Activated CD4-positive, alpha-beta T cell treated with anti-CD3 and anti-CD28 coated beads, Interleukin-2, amount 50 U/mL, for 24 hours (primary cell): ENCODE data around the gene DOC2B.
"Not testable (repeated sequence)": the region's sequence is repeated elsewhere in the genome, so short reads cannot be mapped to it uniquely, and the experiment has no call there.

Source experiments
- DNase-seq, 2 donors: peaks; one replicate each; pipeline ENCODE4 v3.0.0-alpha.2; 2020; ENCODE audit warnings: low read depth in 1 of 2, low spot score in 1 of 2

The DOC2B gene

DNA sequence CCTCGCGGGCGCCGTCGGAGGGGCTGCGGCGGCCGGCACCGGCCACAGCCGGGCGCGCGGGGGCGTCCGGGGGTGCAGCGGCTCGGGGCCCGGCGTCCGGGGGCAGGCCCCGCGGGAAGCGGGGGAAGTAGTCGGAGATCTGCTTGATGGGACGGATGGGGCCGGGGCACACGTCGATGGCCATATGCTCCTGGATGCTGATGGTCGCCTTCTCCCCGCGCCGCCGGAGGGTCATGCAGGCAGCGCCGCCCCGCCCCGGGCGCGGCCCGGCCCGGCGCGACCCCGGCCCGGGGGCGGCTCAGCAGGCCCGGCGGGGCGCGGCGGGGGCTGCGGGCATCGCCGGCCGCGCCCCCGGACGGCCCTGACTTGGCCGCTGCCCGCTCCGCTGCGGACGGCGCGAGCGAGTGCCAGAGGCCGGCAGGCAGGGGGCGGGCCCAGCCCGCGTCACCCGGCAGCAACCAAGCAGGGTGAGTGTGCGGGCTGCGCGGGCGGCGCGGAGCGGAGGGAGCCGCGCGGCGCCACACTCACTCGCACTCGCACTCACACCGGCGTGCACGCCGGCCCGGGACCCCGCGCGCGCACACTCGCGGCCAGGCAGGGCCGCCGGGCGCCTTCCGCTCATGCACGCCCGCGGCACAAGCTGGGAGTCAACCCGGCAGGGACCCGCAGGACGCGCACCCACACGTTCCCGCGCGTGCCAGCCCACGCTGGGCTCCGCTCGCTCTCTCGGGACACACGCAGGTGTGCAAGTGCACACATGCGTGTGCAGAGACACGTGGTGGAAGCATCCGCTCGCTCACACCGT, at the start of gene DOC2B:
DOC2B (minus strand) TSS at position 406 of the 805 bp plus-strand sequence; CDS start at position 235, 171 bp downstream.
- DNase-seq, result no peak

DNA sequence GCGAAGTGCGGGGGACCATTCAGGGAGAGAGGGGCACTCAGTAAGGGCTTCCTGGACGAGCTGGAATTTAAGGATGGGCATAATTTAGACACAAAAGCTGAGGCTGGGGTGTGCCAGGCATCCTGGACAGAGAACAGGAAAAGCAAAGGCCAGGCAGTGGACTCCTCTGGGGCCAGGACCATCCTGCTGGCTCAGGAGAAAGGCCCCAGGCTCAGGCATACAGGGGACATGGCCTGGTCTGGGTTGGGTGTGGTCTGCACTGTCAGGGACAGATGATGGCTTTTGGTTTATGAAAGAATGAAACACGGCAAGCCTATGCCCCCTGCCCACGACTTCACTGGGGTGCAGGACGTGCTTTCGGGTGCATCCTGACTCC, 48.9 kb upstream of the DOC2B start:
- DNase-seq, result no peak

DNA sequence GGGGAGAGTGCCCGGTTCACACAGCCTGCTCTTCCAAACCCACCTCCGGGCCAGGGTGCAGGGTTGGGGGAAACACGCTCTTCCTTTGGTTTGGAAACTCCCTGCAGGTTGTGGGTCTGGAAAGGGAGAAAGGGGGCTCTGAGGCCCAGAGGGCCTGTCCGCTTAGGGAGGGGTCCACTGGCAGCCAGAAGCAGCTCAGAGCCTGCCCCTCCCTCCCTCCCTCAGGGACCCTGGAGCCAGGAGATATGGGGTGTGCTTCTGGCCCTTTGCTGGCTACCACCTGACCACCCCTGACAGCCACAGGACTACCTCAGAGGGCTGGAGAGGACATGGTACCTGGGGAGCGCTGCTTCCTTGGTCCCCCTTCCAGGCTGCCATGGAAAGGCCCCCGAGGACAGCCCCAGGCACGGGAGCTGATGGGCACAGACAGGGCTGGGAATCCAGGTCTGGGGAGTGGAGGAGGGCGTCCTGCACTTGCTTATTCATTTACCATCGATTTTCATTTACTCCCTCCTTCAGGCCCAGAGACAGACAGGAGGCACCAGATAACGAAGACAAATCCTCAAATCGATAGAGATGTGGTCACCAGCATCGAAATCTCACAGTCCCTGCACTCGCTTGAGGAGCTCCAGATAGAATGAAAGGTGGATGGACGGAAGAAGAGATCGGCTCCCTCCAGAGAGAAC, 48.4 kb upstream of the DOC2B start:
- DNase-seq, result no peak

DNA sequence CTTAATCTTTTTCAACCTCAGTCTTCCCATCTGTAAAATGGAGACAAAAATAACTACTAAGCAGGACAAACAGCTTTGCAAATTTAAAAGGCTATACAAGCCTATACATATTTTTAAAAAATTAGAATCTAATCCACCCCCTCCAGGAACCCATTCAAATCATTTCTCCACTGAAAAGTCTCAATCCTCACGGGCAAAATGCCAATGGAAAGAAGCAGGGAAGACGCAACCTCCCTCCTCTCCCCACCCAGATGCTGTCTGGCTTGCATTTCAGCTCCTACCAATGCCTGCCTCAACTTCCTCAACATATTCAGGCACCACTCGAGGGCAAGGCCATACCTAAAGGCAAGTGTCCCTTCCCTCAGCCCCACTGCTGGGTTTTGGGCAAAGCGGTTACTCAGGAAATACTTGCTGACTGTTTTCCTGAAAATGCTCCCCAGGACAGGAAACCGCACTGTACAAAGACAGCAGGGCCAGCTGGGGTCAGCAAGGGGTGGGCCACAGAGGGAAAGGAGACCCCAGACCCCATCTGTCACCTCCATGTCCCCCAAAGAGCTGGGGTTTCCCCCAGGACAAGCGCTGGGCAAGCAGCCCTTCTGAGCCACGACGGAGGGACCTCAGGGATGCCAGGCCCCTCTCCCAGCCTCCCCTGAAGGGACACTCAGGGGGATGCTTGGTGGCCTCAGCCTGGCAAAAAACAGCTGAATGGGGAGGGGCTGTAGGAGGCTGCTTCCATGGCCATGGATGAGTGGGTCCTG, 47.7 kb upstream of the DOC2B start:
- no peak for DNase-seq

DNA sequence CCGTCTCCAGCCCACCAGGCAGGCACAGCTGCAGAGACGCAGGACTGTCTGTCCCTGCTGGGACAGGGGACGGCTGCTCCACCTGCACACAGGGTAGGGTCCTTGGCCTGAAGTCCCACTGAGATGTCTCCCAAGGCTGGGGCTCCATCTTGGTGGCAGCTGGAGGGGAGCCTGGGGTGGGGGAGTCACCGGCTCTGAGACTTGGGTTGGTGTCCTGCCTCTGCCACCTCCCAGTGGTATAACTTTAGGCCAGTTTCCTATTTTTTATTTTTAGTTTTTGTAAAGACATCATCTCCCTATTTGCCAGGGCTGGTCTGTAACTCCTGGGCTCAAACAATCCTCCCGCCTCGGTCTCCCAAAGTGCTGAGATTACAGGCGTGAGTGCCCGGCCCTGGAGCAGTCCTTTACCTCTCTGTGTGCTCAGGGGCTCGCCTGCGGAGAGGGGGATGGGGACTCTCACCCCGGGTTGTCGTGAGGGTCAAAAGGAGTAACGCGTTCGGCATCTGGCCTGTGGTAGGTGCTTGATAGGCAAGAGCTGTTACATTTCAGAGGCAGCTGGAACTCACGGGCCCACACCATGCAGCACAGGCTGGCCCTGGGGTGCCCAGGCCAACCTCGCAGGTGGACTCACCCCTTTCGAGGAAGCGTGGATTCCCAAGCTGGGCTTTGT, 46.6 kb upstream of the DOC2B start:
- no peak for DNase-seq

DNA sequence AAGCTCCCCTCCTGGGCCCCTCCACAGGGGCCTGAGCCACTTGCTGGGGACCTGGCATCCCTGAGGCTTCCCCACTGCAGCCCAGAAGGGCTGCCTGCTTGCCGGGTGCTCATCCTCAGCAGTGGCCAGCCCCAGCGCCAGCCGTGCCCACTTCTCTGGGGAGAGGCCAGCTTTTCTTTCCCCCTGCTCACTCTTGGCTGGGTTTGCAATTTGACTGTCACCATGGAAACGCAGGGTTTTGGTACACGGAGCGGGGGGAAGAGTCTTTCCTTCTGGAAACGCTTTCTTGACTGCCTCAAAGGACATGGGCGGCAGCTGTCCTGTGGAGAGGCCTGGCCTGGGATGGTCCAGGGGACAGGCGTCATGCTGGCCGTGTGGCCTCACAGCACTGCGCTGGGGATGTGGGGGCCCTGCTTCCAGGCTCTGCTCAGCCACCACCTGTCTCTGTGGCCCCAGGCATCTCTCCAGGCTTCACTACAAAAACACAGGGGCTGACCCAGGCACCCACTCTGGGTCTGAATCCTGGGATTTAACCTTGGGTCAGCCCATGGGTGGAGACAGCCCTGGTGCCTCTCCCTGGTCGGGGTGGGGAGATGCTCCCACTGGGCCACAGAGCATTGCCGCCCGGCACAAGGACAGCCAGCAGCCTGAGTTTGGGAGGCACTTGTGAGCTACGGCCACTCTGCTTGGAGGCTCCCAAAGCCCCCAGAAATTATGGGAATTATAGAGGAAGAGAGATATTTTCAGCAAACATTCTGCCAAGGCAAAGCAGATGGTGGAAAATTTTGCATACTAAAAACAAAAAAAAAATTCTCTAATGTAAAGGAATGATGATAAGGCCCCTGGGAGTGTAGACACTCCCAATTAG, 45.9 kb upstream of the DOC2B start:
- no peak for DNase-seq

DNA sequence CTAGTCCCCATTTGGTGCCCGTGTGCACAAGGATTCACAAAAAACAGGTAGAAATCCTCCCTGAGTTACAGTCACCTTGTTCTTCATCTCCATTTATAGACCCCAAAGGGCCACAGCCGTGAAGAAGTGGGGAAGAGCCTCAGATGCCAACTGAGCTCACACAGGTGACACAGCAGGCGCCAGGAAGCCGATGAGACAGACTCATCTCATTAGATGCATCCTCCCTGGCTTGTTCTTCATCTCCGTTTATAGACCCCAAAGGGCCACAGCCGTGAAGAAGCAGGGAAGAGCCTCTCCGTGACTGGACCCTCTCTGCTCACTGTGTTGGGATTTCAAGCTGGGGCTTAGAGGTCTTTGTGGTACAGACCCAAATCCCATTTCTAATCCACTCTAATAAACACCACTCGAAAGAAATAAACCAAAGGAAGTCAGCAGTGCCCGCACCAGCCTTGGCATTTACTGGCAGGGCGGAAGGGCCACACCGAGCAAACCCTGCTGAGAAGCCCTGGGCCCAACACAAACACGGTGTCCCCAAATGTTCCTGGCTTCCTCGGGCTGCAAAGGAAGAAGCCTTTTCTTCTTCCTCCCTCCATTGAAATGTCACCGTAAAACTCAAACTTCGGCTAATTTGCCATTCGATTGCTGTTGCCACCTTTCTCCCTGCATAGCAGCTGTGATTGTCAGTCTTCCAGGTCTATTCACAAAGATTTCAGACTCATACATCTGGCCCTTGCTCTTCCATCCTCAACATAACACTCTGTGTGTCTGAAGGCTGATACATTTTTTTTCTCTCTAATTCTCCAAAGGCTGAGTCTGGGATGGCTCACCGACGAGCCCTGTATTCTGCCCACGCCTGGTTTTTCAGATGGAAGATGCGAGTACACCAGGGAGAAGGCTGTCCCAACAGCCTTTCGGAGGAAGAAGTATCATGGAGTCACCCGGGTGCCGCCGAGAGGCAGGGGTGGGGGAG, 44.9 kb upstream of the DOC2B start:
- no peak for DNase-seq

DNA sequence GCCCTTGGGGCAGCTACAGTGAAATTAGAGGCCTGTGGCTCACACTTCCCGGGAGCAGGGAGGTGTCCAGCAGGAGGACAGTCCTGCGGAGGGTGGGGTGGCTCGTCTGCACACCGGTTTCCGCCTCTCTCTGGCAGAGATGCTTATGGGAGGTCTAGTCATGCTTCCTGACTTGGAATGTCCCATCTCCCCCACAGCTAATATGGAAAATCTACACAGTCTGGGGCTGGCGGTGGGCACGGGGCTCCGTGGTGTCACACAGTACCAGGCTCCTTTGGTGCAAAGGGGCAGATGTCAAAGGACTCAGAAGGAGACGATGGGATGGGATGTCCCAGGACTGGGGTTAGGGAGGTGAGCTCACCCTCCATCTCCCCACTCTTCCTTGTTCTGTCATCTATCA, 44.1 kb upstream of the DOC2B start:
- no peak for DNase-seq

DNA sequence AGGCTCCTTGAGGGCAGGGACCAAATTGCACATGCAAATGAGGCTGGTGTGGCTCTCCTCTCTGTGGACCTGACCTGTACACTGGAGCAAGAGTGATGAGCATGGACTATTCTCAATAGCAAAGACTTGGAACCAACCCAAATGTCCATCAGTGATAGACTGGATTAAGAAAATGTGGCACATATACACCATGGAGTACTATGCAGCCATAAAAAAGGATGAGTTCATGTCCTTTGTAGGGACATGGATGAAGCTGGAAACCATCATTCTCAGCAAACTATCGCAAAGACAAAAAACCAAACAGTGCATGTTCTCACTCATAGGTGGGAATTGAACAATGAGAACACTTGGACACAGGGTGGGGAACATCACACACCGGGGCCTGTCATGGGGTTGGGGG, 43.1 kb upstream of the DOC2B start:
- not testable (repeated sequence) for DNase-seq

DNA sequence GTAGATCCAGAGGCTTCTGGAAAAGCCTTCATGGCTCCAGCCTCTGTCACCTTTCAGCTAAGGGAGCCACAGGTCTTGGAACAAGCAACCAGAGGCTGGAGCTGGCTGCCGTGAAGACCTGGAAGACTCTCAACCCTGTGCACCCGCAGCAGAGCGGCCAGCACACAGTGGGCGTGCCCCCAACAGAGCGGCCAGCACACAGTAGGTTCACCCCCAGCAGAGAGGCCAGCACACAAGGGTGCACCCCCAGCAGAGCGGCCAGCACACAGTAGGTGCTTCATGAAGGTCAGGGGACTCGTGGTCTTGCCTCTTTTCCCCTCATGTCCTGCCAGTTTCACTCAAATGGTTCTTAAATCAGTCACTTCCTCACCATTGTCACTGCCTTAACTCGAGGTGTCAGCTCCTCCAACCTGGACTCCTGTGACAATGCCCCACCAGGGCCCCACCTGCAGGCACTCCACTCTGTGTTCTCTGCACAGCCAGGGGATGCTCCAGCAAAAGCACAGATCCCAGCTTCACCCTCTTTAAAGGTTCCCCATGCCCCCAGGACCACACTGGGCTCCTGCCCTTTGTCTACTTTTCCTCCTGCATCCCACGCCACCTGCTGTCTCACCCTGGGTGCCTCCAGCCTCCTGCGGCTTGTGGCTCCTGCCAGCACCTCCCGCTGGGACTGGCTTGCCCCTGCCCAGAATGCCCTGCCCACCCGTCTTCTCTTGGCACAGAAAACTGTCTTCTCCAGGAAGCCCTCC, 42.4 kb upstream of the DOC2B start:
- DNase-seq, result no peak

DNA sequence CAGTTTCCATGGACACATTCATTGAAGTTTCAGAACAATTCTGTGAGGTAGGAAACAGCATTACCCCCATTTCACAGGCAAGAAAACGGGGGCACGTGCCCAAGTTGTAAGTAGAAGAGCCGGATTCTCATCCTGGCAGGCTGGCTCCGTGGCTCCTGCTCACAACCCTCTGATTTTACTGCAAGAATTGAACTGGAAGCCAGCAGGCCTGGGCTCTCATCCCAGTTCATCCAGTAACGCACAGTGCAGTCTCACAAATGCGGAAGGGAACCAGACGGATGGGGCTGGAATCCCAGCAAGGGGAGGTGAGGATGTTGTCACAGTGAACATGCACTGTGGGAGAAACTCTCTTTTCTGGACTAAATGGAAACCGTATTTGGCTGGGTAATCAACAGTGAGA, 40.7 kb upstream of the DOC2B start:
- DNase-seq, result no peak

DNA sequence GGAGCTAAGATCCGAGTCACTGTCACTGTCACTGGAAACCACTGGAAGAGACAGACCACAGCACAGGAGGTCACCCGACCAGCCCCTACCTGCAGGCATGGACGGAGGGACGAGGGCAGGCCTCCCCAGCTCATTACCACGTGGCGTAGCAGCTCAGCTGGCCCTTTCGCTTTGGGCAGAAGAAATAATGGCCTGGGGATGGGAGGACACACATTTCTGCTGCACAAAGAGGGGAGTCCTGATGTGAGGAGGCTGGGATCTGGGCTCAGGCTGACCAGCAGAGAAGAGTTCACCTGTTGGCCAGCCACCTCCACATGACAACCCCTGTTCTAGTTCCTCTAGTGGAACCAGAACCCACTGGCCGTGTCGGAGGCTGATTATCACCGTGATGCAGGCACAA, 38.2 kb upstream of the DOC2B start:
- DNase-seq, result no peak

DNA sequence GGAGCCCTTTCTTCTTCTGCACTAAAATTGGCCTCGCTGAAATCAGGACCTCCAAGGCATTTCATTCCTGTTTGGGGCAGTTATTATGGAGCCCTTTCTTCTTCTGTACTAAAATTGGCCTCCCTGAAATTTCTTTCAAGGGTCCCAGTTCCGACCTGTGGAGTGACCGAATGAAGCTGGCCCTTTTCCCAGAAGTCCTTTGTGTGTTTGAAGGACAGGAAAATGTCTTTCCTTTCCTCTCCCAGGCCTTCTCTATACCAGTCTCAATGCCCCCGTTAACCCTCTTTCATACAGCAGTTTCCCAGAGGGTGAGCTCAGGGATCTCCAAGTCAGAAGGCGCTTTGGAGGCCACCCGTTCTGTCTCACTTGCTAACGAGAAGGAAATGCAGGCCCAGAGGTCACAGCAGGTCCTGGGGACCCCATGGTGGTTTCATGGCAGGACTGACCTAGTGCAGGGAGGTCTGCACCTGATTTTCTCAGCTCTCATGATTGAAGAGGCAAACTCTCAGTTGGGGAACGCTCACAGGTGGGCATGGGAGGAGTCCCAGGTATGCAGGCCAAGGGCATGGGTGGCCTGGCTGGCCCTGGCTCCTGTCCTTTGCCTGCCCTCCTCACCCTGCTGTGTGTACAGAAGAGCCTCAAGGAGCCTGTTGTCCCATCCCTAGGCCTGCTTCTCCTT, 37.1 kb upstream of the DOC2B start:
- DNase-seq, result no peak

DNA sequence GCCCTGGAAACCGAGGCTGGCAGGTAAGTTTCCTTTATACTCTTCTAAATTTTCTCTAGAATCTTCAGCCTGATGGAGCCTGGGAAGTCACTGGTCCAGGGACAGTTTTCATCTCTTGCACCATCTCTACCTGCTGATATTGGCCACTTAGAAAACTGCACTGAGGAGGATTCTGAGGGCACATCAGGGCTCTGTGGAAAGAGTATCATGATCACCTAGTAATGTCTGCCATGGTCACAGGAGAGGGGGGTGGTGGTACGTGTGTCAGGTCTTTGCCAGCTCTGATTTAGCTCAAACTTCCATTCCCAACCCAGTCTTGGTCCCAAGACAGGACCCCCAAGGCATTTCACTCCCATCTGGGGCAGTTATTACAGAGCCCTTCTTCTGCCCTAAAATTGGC, 35.2 kb upstream of the DOC2B start:
- DNase-seq, result no peak

DNA sequence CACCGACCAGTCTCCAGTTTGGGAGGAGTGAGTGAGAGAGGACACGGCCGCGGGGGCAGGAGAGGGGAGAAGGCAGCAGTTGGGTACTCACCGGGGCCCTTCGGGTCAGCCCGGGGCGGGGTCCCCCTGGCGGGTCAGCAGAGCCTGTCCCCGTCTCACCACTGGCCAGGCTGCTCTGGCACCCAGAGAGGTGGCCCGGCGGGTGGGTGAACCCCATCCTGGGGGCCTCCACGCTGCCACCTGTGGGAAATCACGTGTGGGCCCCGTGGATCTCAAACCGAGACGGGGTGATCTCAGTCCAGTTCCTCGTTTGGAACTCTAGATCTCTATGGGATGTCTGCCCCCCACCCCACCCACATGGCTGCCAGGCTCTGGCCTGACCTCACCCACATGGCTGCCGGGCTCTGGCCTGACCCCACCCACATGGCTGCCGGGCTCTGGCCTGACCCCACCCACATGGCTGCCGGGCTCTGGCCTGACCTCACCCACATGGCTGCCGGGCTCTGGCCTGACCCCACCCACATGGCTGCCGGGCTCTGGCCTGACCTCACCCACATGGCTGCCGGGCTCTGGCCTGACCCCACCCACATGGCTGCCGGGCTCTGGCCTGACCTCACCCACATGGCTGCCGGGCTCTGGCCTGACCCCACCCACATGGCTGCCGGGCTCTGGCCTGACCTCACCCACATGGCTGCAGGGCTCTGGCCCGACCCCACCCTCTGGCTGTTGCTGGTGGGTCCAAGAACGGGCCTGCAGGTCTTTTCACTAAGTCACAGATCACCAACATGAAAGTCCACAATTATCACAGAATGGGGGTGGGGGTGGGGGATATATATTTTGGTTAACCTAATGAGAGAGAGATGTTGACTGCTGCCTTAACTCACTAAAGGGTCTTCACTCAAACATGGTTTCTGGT, 34.4 kb upstream of the DOC2B start:
- not testable (repeated sequence) for DNase-seq

DNA sequence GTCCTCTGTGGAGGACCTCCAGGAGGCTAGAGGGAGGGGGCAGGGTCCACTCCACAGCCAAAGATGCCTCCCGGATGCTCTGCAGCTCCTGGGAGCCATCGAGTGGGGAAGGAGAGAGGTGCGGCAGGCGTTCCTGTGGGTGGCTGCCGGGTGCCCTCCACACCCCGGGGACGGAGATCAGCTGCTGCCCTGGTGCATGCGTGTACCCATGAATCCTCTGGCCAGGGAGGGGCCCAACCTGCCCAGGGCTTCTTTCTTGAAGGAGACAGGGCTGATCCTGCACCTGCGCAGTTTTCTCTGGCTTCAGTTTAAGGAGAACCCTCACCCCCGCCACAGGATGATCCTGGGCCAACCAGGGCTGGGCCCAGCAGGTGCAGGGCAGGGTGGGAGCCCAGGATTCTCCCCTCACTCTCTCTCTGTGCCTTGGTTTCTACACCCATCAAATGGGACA, 33.5 kb upstream of the DOC2B start:
- DNase-seq, result no peak
